NCI-H187 treated with DMSO at 0.1 percent for 48 hours (cell line): ENCODE data around the gene DDX27.

Experiments
- DNase-seq: peaks from one replicate; lab custom pipeline; 2025; lab: John Stamatoyannopoulos, UW

The DDX27 gene

GRCh38 chr20:49278036-49278817 is 59.0 kb downstream of the DDX27 start, which contains the start of gene ZNFX1:
Gene ZNFX1 (minus strand): TSS chr20:49278057. CDS start chr20:49275839, 2,218 bp downstream.
- DNase-seq: peak; percentile 85

- DNase-seq: no peak
These were observed 59.8 kb downstream of the DDX27 start for GRCh38 chr20:49278818-49279676.

GRCh38 chr20:49279677-49280462 is 60.7 kb downstream of the DDX27 start:
- DNase-seq: no peak

DNA sequence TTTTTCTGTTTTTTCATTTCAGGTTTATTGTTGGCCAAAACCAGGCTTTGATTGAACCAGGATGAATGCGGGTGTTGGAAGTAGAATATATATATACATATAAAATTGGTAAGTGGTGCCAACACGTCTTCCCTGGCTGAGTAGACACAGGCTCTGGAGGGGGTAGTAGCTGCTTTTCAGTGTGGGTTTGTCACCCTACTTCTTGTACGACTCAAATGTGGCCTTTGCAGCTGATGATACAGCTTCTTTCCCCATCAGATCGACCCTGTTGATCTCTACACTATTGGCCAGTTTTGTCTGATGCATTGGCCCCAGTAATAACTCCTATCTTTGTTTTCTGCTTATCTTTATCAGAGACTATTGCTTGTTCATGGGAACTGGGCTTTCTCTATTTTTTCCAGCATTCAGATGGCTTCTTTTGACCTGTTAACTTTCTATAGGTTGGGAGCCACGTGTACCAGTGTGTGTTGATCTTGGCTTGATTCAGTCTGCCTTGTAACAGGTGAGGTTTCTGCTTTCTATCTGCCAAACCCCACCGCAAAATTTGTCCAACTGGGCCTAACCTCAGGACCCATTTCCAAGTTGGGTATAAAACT is 61.3 kb downstream of the DDX27 start:
- DNase-seq: no peak

GRCh38 chr20:49281059-49281912 is 62.1 kb downstream of the DDX27 start:
- DNase-seq: no peak

GRCh38 chr20:49281913-49282467 is 62.8 kb downstream of the DDX27 start:
- no peak for DNase-seq

- DNase-seq: no peak
These were observed 63.5 kb downstream of the DDX27 start for GRCh38 chr20:49282584-49283171.

DNA sequence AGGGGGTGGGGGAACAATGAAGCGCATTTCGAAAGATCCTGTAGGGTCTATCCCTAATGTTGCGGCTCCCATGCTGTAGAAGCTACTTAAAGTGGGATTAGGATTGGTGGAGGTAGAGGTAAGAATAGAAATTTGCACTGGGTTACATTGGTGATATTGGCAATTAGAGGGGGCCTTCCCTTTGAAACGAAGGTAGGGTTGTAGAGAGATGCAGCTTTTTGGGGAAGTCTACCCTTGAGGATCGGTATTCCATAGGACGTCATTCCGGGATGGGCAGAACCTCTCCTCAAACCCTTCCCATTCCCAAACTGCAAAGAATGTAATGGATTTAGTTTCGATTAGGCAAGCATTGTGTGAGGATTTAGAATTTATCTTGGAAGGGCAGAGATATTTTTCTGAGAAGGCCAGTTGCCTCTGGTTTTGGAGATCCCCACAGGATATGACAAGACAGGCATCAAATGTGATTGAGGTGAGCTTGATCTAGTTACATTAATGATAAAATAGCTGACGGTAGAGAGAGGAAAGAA is 64.0 kb downstream of the DDX27 start:
- DNase-seq: no peak

DNA sequence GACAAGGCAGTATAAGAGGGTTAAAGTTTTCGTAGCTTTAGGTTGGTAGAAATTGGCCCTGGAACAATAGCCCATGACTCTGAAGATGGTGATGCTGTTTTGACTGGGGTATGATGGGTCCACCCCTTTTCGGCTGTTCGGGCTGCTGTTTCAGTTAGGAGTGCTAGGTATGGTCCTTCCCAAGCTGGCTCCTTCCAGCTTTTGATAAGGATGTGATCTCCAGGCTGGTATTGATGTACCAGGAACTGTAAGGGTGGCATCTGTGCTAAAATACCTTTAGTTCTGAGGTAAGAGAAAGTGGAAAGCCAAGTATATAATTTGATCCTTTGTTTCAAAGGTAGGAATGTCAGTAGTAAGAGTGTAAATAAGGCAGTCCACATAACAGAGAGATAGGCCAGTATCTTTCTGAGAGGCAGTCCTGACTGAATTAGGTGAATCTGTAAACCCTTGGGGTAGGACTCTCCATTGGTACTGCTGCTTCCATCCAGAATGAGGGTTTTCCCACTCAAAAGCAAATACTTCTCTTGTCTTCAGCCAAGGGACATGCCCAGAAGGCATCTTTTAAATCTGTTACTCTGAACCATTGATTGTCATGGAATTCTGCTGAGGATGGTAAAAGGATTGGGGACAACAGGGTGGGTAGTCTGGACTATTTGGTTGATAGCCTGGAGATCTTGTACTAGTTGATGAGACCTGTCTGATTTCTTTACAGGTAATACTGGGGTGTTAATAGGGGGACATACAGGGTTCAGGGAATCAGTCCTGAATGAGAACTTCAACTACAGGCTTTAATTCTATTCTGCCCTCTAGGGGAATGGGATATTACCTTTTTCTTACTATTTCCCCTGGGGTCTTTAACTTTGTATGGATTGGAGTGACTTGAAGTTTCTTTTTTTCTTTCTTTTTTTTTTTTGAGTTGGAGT is 64.7 kb downstream of the DDX27 start:
- no peak for DNase-seq

DNA sequence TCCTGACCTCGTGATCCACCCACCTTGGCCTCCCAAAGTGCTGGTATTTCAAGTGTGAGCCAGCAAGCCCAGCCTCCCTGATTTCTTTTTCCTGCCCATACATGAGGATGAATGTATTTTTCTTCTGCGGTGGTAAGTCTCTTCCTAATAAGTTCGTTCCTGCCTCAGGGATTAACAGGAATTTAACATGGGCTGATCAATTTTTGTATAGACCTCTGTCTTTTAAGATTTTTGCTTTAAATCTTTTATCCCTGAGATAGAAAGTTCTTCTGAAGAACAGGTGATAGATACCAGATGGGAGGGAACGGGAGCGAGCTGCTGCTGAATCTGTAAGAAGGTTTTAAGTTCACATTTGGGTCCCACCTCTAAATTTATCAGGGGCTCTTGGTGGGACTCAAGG is 65.6 kb downstream of the DDX27 start:
- no peak for DNase-seq

- DNase-seq: no peak
These were observed 66.0 kb downstream of the DDX27 start for GRCh38 chr20:49285233-49285668.

- DNase-seq: no peak
These were observed 66.7 kb downstream of the DDX27 start for GRCh38 chr20:49285813-49286494.

- DNase-seq: no peak
These were observed 67.7 kb downstream of the DDX27 start for GRCh38 chr20:49286689-49287551.

- DNase-seq: no peak
These were observed 68.5 kb downstream of the DDX27 start for GRCh38 chr20:49287555-49288249.

DNA sequence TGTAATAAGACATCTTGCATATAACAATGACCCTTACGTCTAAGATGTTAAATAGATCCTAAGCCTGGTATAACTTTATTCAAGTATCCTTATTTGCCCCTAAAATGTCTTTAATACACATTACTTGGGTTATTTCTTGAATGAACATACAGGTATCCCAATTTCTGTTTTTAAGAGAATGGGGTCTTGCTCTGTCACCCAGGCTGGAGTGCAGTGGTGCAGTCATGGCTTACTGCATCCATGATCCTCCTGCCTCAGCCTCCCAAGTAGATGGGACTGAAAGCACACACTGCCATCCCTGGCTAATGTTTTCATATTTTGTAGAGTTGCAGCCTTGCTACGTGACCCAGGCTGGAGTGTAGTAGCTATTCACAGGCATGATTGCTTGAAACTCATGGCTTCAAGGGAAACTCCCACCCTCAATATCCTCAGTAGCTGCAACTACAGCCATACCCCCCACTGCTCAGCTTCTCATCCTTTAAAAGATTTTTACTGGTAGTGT is 69.1 kb downstream of the DDX27 start:
- DNase-seq: no peak
